GM18858 (cell line): ENCODE measurements around the gene HABP4.

ENCODE experiments used
- ATAC-seq: cut with Tn5 transposase; IDR thresholded peaks from one replicate; pipeline ENCODE4 v1.9.1; 2021; ENCODE audit not compliant: unreplicated experiment

Gene HABP4

DNA sequence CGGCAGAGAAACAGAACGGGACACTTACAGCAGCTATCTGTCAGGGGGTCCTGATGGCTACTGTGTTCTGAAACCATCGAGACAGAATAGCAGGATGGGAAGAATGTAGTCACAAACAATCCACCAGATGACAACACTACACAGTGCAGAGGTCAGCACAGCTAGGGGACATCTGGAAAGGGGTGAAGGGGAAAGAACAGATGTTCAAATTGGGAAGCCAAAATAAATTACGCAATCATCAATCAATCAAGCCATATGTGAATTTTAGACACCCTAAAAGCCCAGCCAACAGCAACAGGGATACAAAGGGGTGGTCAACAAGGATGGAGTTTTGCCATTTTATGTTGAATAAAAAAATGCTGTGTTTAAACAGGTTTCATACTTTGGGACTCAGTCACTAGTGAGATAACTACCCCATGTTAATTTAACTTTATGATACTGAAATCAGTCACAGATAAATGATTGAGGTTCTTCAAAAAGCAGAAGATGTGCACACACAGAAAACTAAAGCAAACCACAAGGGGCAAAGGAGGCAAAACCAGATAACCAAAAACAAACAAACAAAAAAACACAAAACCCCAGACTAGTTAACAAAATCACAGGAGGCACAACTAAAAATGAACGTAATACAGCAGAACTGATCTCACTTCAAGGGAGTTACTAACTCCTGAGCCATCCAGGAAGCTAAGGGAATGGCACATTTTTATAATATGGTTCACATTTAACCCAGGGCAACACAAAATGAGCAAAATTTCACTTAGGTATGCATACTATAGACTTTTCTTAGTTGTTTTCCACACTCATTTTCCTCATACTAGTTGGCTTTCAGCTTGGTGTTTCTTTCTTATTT is 65.9 kb downstream of the HABP4 start:
- no peak for ATAC-seq

DNA sequence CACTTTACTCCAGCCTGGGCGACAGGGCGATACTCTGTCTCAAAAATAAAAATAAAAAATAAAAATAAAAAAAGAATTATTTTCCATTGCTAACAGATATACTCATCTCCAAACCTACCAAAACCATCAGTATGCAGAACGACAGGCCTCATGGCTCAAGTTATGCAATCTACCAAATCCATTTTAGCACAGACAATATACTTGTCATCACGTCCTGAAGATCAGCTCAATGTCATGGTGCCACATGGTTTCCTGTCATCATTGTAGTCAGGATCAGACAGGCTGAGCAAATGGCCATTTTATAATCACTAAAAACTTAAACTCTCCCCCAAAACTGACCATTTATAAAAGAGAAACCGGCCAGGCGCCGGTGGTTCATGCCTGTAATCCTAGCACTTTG is 69.1 kb downstream of the HABP4 start:
- ATAC-seq = no peak

DNA sequence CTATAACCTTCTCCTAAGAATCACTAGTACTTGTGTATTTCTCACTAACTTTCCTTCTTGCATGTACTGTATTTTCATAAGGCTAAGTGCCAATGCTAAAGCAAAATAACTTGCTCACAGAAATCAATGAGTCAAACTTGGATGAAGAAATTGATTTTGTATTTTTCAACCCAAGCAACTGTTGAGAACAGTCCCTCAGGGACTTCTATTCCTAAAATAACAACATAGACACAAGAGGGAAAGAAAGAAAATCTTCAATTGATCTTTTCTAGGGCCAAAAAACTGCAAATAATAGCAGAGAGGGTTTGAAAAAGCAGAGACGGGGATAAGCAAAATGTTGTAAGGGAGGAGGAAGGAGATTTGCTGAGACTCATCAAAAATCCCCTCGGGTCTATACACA is 69.8 kb downstream of the HABP4 start:
- no peak for ATAC-seq

DNA sequence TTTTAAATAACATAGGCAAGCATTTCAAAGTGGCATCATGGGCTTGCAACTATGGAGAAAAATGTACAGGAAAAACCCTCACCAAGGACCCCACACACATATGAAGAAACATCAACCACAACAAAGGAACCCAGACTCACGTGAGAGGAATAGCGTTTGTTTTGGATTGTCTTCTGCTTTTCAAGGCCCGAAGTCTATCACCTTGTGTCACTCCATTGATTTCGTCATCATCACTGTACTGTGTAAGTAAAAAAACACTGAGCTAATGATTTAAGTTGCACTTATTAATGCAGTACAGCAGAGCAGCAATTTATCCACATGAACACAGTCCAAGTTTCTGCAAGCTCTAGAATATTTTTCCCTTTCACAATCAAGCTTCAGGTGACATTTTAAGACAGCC is 72.4 kb downstream of the HABP4 start:
- ATAC-seq = no peak

DNA sequence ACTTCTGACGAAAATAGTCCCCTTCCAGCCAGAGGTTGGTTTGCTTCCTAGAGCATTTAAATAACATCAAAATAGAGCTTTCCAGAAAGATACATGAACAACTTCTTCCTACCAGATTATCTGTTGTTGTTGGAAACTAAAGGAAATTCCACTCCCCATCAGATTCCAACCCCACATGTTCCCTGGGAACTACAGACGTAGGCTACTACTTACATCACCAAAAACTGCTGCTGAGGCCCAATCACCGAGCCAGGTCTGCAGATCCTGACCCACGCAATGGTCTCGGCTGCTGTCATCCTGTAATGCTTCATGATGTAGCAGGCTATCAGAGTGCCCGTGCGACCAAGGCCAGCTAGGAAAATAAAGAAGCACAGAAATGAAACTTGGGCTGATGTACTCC is 73.4 kb downstream of the HABP4 start:
- no peak for ATAC-seq

DNA sequence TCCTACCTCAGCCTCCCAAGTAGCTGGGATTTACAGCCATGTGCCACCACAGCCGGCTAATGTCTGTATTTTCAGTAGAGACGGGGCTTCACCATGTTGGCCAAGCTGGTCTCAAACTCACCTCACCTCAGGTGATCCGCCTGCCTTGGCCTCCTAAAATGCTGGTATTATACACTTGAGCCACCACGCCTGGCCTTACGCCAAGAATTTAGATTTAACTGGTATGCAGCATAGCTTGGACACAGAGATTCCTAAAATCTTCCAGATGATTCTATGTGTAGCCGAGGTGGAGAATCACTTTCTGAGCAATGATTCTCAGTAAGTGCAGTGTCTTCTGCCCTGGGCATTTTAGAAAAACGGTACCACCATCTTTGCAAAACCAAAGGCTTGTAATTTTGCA is 74.1 kb downstream of the HABP4 start:
- ATAC-seq = no peak

DNA sequence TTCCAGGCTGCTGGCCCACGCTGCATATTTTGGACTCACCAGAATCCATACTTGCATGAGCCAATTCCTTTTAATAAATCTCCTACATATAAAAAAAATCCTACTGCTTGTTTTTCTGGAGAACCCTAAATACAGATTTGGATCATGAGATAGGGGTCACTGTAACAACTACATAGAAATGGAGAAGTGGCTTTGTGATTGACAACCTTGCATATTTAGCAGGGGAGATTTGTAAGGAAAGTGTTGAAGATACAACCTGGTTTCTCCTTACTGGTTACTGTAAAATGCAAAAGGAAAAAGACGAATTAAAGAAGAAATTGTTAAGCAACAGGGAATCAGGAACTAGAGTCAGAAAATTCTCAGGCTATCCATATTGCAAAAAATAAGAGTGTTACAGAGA is 74.8 kb downstream of the HABP4 start:
- ATAC-seq = no peak

DNA sequence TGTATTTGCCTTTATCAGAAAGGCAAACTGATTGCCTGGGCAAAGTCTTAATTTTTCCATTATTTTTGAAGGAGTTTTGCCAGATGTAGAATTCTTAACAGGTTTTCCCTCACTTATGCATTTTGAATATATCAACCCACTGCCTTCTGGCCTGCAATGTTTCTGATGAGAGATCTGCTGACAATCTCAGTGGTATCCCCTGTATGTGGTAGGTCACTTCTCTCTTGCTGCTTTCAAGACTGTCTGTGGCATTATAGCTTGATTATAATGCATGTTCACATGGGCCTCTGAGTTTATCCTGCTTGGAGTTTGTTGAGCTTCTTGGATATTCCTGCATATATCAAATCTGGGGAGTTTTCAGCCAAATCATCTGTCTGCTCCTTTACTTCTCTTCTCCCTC is 82.2 kb downstream of the HABP4 start:
- ATAC-seq = no peak

DNA sequence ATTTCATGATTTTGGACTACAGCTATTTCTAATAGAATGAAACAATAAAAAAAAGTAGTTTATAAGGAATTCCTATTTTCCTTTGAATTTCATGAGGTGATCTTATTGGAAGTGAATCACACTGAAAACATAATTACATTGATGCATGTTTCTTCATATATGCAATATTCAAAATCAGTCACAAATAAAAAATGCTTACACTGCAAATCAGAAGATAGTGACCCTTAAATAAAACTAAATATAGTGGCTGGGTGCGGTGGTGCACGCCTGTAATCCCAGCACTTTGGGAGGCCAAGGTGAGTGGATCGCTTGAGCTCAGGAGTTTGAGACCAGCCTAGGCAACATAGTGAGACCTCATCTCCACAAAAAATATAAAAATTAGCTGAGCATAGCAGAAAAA is 90.1 kb downstream of the HABP4 start:
- ATAC-seq = no peak
